HCT116 (cell line): ENCODE results near the gene PRPF19. TPM values are rescaled to one million over a fixed set of nuclear protein-coding genes. Genes with fewer than 3 reads are reported as not detected.
A peak's percentile ranks its signal among the peaks of the same experiment; 100 is the strongest.

Source experiments
- ATAC-seq: fragments of 200-7000 bp; cut with Tn5 transposase; 2 replicates; pipeline ENCODE4 v1.9.1; 2020; ENCODE audit warnings: mild to moderate bottlenecking, moderate library complexity
- BruUV-seq: library from RNA; stranded (reverse); fragments of 400-500 nt; replicated peaks from 2 replicates; lab custom pipeline; 2021; lab: Mats Ljungman, UMichigan
- CTCF ChIA-PET: fragments of 300-600 bp; sonication (Branson Sonifier 250); formaldehyde crosslinking; loops from one replicate; lab custom pipeline; 2021; ENCODE audit warnings: antibody characterized with exemption; lab: Charles Lee
- POLR2A ChIA-PET: fragments of 300-600, 350-600 bp; sonication (Branson Sonifier 250); formaldehyde crosslinking; loops from one replicate; lab custom pipeline; 2021; ENCODE audit warnings: antibody characterized with exemption; lab: Charles Lee
- RAD21 ChIA-PET, 2 experiments: fragments of 300-600 bp; sonication (Branson Sonifier 250); formaldehyde crosslinking; loops; one replicate each; lab custom pipeline; 2023; ENCODE audit warnings: low total read pairs in 2 of 2; ENCODE audit not compliant: uncharacterized antibody in 2 of 2, unreplicated experiment in 2 of 2, low non-redundant PET in 1 of 2; lab: Charles Lee
- DNase-seq: peaks from one replicate; pipeline ENCODE4 v3.0.0-alpha.2; 2010; ENCODE audit warnings: low read depth, low spot score
- H2AFZ ChIP-seq: fragments of 200-600 bp; shearing (Covaris generic), sonication (generic); 2 replicates; pipeline ENCODE4 v1.6.1; 2017; ENCODE audit warnings: low read depth, mixed run types, mixed read lengths, antibody characterized with exemption, low read length; ENCODE audit not compliant: poor library complexity, severe bottlenecking
- H3K27ac ChIP-seq: 2 replicates; pipeline ENCODE4 v1.5.1; 2012; ENCODE audit warnings: low read depth, low read length
- H3K27me3 ChIP-seq: fragments of 200-600 bp; sonication (generic); 2 replicates; pipeline ENCODE4 v1.6.1; 2016; ENCODE audit warnings: mixed run types, low read length, mixed read lengths; ENCODE audit not compliant: insufficient read depth
- H3K36me3 ChIP-seq, 2 experiments: fragments of 200-500 bp in 1 of 2; fragments of 200-600 bp in 1 of 2; sonication (Bioruptor generic) in 1 of 2; sonication (generic) in 1 of 2; 2 replicates each; pipeline versions ENCODE4 v1.5.1 to v1.6.1; 2014 to 2016; ENCODE audit warnings: low read length in 2 of 2, inconsistent platforms in 1 of 2, mixed read lengths in 1 of 2, mixed run types in 1 of 2; ENCODE audit not compliant: insufficient read depth in 2 of 2, control insufficient read depth in 1 of 2
- H3K4me1 ChIP-seq, 2 experiments: fragments of 200-600 bp in 1 of 2; sonication (generic) in 1 of 2; 2 replicates each; pipeline versions ENCODE4 v1.5.1 to v1.6.1; 2012 to 2017; ENCODE audit warnings: low read length in 2 of 2, inconsistent platforms in 1 of 2, mild to moderate bottlenecking in 1 of 2, mixed read lengths in 1 of 2, mixed run types in 1 of 2, moderate library complexity in 1 of 2; ENCODE audit not compliant: insufficient read depth in 2 of 2, control insufficient read depth in 1 of 2
- H3K4me2 ChIP-seq: fragments of 200-600 bp; sonication (generic); 2 replicates; pipeline ENCODE4 v1.6.1; 2017; ENCODE audit warnings: mixed run types, low read length, mixed read lengths
- H3K4me3 ChIP-seq, 2 experiments: fragments of 200-600 bp in 1 of 2; sonication (generic) in 1 of 2; replicated peaks in 1 of 2; 2 replicates each; pipeline ENCODE4 v1.5.1; 2011 to 2016; ENCODE audit warnings: low read length in 2 of 2, control low read depth in 1 of 2, low read depth in 1 of 2, mild to moderate bottlenecking in 1 of 2, mixed read lengths in 1 of 2, mixed run types in 1 of 2
- H3K79me2 ChIP-seq: fragments of 200-600 bp; sonication (generic); 2 replicates; pipeline ENCODE4 v1.6.1; 2017; ENCODE audit warnings: mild to moderate bottlenecking, mixed run types, low read length, moderate library complexity, mixed read lengths; ENCODE audit not compliant: insufficient read depth
- H3K9ac ChIP-seq: fragments of 200-600 bp; sonication (generic); 2 replicates; pipeline ENCODE4 v1.6.1; 2016; ENCODE audit warnings: low read length, mixed read lengths
- H3K9me2 ChIP-seq: fragments of 200-600 bp; sonication (generic), shearing (Covaris generic); 2 replicates; pipeline ENCODE4 v1.6.1; 2017; ENCODE audit warnings: mixed run types, mild to moderate bottlenecking, moderate library complexity; ENCODE audit not compliant: insufficient read depth
- H3K9me3 ChIP-seq, 2 experiments: fragments of 200-500 bp in 1 of 2; fragments of 200-600 bp in 1 of 2; sonication (Bioruptor generic) in 1 of 2; sonication (generic) in 1 of 2; 2 replicates each; pipeline ENCODE4 v1.6.1; 2014 to 2017; ENCODE audit warnings: low read length in 2 of 2, mixed read lengths in 2 of 2, inconsistent platforms in 1 of 2, low read depth in 1 of 2, mild to moderate bottlenecking in 1 of 2, mixed run types in 1 of 2, moderate library complexity in 1 of 2; ENCODE audit not compliant: control insufficient read depth in 1 of 2, insufficient read depth in 1 of 2
- H4K20me1 ChIP-seq: fragments of 200-600 bp; sonication (generic), shearing (Covaris generic); 2 replicates; pipeline ENCODE4 v1.6.1; 2017; ENCODE audit warnings: mixed run types, mild to moderate bottlenecking, moderate library complexity; ENCODE audit not compliant: insufficient read depth
- CBX3 ChIP-seq: IDR thresholded peaks from 2 replicates; pipeline ENCODE4 v1.6.1; 2012; ENCODE audit warnings: low read depth
- CEBPB ChIP-seq: IDR thresholded peaks from 2 replicates; pipeline ENCODE4 v1.6.1; 2012; ENCODE audit warnings: low read depth
- EZH2 ChIP-seq: fragments of 200-600 bp; sonication (generic); IDR thresholded peaks from 2 replicates; pipeline ENCODE4 v1.6.1; 2017; ENCODE audit warnings: antibody characterized with exemption, mixed run types
- POLR2A ChIP-seq: IDR thresholded peaks from 2 replicates; pipeline ENCODE4 v1.7.0; 2011; ENCODE audit warnings: borderline replicate concordance; ENCODE audit not compliant: insufficient read depth, insufficient read length; ENCODE audit errors: extremely low read depth
- SIN3A ChIP-seq: IDR thresholded peaks from 2 replicates; pipeline ENCODE4 v1.6.1; 2012; ENCODE audit warnings: low read depth
- SP1 ChIP-seq: IDR thresholded peaks from 2 replicates; pipeline ENCODE4 v1.6.1; 2012; ENCODE audit warnings: low read depth
- YY1 ChIP-seq: IDR thresholded peaks from 2 replicates; pipeline ENCODE4 v1.6.1; 2011; ENCODE audit warnings: low read length, low read depth, moderate library complexity, mild to moderate bottlenecking; ENCODE audit not compliant: insufficient replicate concordance; ENCODE audit errors: extremely low read depth
- ZNF274 ChIP-seq: fragments of 200-500 bp; sonication (Bioruptor generic); IDR thresholded peaks from 2 replicates; pipeline ENCODE4 v1.6.1; 2014; ENCODE audit warnings: mild to moderate bottlenecking, low read depth, low read length, inconsistent platforms
- intact Hi-C: fragments of 100-400 bp; cut with micrococcal nuclease; formaldehyde crosslinking; loops from 2 replicates; pipeline ENCODE4 v1.10.0; 2022
- total RNA-seq: library from RNA; stranded (reverse); gene quantifications from one replicate; pipeline ENCODE4 v1.2.1, GENCODE V29; 2021; ENCODE audit not compliant: unreplicated experiment
- TF ChIP-seq, protein P1 (sequence below): IDR thresholded peaks from 2 replicates; pipeline ENCODE4 v1.6.1; 2012; ENCODE audit warnings: low read depth

Gene PRPF19
- total RNA-seq, 1 experiment from 2014 or later, result 156 TPM

DNA sequence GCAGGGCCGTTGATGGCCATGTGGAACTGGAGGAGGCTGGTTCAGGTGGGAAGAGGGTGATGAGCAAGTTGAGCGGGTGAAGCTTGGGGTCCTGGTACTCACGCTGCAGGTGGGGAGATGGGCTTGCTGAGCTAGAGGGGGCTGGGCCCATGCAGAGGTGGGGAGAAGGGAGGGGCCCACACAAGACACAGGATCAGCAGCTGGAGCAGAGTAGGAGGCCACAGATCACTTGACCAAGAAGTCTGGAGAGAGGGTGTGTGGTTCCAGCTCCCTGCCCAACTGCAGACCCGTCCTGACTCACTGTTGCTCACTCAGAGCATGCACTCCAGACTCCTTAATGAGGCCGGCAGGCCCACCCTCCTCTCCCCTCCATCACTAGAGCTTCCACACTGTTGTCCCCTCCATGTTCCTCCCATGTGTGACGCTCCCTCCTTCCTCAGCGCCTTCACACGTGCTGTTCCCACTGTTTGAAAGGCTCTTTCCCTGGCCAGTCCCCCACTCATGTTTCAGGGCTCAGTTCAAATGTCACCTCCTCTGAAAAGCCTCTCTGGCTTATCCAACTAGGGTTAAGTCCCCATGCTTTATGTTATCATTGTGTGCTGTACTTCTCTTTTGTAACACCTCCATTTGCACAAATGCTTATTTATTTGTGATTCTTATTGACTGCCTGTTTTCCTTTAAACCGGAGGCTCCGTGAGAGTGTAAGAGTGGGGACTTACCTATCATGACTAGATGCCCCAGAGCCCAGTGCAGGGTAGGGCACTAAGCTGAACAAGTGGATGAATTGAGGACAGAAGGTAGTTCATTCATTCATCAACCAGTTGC lies 62.1 kb downstream of the PRPF19 start:
- H3K36me3 ChIP-seq, result peaks cover 13 to 41% of the 10 kb centered on the region in 2 experiments
- no peak overlapping the region for H3K27ac ChIP-seq
- DNase-seq (no peak), ATAC-seq (no peak)
- H3K9me3 ChIP-seq, result no peaks in the 10 kb centered on the region
- BruUV-seq, result no TSS peak
- peaks cover 13 to 23% of the 10 kb centered on the region in 2 experiments for H3K4me1 ChIP-seq
- no peaks in the 10 kb centered on the region for H3K27me3 ChIP-seq
- peak overlapping the region; percentile 79 for H3K4me2 ChIP-seq
- intact Hi-C loops, result no loop called here
- H3K9me2 ChIP-seq, result no peaks in the 10 kb centered on the region
- H2AFZ ChIP-seq, result no peak overlapping the region
- H3K9ac ChIP-seq, result peak overlapping the region; percentile 98
- POLR2A ChIA-PET, result no interaction called here
- H3K79me2 ChIP-seq, result peaks cover 60% of the 10 kb centered on the region
- TF ChIP-seq, protein P1, sequence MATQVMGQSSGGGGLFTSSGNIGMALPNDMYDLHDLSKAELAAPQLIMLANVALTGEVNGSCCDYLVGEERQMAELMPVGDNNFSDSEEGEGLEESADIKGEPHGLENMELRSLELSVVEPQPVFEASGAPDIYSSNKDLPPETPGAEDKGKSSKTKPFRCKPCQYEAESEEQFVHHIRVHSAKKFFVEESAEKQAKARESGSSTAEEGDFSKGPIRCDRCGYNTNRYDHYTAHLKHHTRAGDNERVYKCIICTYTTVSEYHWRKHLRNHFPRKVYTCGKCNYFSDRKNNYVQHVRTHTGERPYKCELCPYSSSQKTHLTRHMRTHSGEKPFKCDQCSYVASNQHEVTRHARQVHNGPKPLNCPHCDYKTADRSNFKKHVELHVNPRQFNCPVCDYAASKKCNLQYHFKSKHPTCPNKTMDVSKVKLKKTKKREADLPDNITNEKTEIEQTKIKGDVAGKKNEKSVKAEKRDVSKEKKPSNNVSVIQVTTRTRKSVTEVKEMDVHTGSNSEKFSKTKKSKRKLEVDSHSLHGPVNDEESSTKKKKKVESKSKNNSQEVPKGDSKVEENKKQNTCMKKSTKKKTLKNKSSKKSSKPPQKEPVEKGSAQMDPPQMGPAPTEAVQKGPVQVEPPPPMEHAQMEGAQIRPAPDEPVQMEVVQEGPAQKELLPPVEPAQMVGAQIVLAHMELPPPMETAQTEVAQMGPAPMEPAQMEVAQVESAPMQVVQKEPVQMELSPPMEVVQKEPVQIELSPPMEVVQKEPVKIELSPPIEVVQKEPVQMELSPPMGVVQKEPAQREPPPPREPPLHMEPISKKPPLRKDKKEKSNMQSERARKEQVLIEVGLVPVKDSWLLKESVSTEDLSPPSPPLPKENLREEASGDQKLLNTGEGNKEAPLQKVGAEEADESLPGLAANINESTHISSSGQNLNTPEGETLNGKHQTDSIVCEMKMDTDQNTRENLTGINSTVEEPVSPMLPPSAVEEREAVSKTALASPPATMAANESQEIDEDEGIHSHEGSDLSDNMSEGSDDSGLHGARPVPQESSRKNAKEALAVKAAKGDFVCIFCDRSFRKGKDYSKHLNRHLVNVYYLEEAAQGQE, result no peak
- TF ChIP-seq SP1 (no peak), EZH2 (no peak), SIN3A (no peak), ZNF274 (no peak), POLR2A (no peak), CEBPB (no peak), CBX3 (no peak), YY1 (no peak)
- peak overlapping the region in 1 of 2 experiments; percentile 92; a peak in 3 of 4 replicates for H3K4me3 ChIP-seq
- CTCF ChIA-PET, result interaction anchor here (1.2 to 2.0 kb wide), 2 partner anchors 43 kb away, joined by 4 to 5 read pairs; no protein-coding TSS in a partner anchor
- no peaks in the 10 kb centered on the region for H4K20me1 ChIP-seq
- RAD21 ChIA-PET, result no interaction called here
